HFF-Myc (cell line): ENCODE data around the gene SCFD2.
"Not testable (repeated sequence)": the region's sequence is repeated elsewhere in the genome, so short reads cannot be mapped to it uniquely, and the experiment has no call there.

Experiments used
- DNase-seq: peaks from one replicate; pipeline ENCODE4 v3.0.0-alpha.2; 2011; ENCODE audit warnings: low read depth; ENCODE audit errors: extremely low read depth
- H3K4me3 ChIP-seq: replicated peaks from 2 replicates; pipeline ENCODE4 v1.5.1; 2011; ENCODE audit warnings: low read depth, mild to moderate bottlenecking, control low read depth, low read length
- TF ChIP-seq, protein P1 (sequence below): IDR thresholded peaks from 2 replicates; pipeline ENCODE4 v1.5.1; 2012; ENCODE audit warnings: mild to moderate bottlenecking, low read depth, low read length, control low read depth; ENCODE audit errors: missing control alignments

The SCFD2 gene

DNA sequence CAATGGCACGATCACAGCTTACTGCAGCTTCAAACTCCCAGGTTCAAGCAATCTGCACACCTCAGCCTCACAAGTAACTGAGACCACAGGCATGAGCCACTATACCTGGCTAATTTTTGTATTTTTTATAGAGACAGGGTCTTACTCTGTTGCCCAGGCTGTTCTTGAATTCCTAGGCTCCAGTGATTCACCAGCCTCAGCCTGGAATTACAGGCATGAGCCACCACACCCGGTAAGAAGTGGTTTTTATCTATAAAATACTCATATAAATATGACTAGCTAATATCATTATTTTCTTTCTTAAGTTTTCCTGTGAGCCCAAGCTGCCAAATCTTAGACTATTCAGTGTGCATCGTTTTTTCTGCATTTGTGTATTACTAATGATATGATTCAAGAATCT lies 4.4 kb downstream of the SCFD2 start:
- DNase-seq: no peak
- TF ChIP-seq, protein P1, sequence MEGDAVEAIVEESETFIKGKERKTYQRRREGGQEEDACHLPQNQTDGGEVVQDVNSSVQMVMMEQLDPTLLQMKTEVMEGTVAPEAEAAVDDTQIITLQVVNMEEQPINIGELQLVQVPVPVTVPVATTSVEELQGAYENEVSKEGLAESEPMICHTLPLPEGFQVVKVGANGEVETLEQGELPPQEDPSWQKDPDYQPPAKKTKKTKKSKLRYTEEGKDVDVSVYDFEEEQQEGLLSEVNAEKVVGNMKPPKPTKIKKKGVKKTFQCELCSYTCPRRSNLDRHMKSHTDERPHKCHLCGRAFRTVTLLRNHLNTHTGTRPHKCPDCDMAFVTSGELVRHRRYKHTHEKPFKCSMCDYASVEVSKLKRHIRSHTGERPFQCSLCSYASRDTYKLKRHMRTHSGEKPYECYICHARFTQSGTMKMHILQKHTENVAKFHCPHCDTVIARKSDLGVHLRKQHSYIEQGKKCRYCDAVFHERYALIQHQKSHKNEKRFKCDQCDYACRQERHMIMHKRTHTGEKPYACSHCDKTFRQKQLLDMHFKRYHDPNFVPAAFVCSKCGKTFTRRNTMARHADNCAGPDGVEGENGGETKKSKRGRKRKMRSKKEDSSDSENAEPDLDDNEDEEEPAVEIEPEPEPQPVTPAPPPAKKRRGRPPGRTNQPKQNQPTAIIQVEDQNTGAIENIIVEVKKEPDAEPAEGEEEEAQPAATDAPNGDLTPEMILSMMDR: no peak
- peak overlapping the region; percentile 96 for H3K4me3 ChIP-seq

DNA sequence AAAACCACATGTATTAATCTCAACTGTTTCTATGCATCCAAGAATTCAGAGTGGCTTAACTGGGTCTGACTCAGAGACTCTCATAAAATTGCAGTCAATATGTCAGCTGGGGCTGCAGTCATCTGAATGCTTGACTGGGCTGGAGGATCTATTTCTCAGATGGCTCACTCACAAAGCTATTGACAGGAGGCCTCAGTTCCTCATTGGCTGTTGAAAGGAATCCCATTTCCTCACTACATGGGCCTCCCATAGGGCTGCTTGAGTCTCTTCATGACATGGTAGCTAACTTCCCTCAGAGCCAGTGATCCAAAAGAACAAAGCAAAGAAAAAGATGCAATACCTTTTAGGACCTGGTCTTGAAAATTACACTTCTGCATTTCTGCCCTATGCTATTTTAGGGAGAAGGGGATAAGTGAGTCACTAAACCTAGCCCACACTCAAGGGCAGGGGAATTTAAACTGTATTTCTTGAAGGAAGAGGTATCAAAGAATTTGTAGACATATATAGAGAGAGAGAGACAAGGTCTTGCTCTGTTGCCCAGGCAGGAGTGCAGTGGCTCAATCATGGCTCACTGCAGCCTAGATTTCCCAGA lies 9.8 kb downstream of the SCFD2 start:
- H3K4me3 ChIP-seq: no peak overlapping the region
- DNase-seq: no peak
- TF ChIP-seq, protein P1: no peak

DNA sequence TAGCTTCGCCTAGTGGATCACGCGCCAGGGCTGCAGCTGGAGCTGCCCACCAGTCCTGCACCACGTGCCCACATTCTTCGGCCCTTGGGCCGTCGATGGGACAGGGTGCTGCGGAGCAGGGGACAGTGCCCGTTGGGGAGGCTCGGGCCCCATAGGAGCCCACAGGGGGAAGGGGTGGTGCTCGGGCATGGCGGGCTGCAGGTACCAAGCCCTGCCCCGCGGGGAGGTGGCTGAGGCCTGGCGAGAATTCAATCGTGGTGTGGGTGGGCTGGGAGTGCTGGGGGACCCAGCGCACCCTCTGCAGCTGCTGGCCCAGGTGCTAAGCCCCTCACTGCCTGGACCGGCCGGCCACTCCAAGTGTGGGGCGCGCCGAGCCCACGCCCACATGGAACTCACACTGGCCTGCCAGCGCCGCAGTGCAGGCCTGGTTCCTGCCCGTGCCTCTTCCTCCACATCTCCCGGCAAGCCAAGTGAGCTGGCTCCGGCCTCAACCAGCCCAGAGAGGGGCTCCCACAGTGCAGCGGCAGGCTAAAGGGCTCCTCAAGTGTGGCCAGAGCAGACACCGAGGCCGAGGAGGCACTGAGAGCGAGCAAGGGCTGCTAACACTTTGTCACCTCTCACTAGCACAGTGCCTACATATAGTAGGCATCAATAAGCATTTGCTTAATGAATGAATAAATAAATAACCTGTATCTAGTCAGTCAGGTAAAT lies 11.7 kb downstream of the SCFD2 start:
- TF ChIP-seq, protein P1: no peak
- DNase-seq: no peak
- H3K4me3 ChIP-seq: no peak overlapping the region

DNA sequence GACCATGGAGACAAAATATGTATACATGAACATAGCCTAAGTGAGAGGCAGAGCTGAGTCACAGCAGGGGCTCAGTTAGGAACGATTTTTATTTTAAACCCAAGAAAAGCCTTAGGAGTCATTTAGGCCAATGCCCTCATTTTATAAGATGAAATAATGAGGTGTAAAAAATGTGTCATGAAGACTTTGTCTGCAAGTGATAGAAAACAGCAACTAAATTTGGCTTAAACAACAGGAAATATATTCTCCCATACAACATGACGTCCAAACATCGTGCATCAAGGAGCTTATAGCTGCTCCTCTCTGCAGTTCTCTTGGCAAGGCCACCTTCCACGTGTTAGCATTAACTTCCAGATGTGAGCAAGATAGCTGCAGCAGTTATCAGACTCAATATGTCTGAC lies 16.8 kb downstream of the SCFD2 start:
- TF ChIP-seq, protein P1: no peak
- peak; percentile 69 for DNase-seq
- H3K4me3 ChIP-seq: no peak overlapping the region

DNA sequence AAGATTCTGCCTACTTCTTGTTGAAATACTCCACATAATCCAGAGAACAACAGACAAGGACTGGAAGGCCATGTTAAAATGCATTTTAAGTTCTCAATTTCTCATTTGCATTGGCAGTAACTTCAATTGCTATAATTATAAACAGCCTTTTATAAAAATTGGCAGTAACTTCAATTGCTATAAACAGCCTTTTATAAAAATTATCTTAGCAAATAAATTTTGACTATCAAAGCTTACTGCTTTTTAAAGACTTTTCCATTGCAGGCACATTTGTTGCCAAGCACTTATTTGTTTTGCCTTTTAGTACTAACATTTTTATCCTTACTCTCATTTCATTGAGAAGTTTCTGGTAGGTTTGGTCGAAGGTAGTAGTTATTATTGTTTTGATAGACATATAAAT lies 17.8 kb downstream of the SCFD2 start:
- TF ChIP-seq, protein P1: no peak
- no peak overlapping the region for H3K4me3 ChIP-seq
- DNase-seq: no peak

DNA sequence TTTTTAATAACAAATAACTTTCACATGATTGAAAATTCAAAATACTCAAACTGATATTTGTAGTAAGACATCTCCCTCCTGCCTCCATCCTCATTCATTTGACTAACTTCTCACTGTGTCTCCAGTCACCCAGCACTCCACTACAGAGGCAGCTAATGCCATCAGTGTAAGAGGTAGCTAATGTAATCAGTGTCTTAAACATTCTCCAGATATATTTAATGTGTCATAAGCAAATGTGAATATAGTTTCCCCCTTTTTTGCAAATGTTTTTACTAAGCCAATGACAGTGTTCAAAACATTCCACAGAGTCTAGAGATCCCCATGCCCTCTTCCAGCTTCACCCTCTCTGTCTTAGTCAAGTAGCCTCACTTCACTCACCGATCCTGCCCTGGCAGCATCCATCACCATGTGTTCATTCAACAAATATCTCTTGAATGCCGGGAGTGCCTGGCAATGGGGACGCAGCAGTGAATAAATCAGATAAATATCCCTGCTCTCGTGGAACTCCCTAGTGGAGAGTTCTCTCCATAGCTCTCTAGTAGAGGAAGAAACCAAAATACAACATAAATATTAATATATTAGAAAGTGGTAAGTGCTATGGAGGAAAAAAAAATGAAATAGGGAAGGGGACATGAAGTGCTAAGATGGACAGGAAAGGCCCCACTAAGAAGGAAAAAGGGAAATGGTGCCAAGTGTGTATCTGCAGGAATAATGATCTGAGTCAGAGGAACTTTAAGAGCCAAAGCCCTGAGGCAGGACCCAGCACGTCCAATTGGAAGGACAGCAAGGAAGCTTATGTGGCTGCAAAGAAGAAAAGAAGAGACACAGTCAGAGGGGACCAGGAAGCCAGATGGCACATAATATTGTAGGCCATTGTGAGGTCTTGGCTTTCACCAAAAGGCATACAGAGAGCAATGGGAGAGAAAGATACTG lies 18.7 kb downstream of the SCFD2 start:
- TF ChIP-seq, protein P1: no peak
- no peak overlapping the region for H3K4me3 ChIP-seq
- DNase-seq: no peak

DNA sequence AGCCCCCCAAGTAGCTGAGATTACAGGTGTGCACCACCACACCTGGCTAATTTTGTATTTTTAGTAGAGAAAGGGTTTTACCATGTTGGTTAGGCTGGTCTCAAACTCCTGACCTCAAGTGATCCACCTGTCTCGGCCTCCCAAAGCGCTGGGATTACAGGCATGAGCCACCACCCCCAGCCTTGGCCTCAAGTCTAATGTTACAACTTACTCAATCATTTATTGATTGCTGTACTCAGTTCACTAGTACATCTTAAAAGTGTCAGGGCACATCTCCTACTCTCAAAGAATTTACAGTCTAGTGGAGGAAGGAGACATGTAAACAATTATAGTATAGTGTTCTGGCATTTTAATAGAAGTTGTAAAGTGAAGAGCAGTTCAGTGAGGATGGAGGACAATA lies 19.5 kb downstream of the SCFD2 start:
- not testable (repeated sequence) for H3K4me3 ChIP-seq, DNase-seq

DNA sequence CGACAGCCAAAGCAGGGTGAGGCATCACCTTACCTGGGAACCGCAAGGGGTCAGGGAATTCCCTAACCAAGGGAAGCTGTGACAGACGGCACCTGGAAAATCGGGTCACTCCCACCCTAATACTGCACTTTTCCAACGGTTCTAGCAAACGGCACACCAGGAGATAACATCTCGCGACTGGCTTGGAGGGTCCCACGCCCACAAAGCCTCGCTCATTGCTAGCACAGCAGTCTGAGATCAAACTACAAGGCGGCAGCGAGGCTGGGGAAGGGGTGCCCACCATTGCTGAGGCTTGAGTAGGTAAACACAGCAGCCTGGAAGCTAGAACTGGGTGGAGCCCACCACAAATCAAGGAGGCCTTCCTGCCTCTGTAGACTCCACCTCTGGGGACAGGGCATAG lies 25.7 kb downstream of the SCFD2 start:
- DNase-seq, H3K4me3 ChIP-seq: not testable (repeated sequence)

DNA sequence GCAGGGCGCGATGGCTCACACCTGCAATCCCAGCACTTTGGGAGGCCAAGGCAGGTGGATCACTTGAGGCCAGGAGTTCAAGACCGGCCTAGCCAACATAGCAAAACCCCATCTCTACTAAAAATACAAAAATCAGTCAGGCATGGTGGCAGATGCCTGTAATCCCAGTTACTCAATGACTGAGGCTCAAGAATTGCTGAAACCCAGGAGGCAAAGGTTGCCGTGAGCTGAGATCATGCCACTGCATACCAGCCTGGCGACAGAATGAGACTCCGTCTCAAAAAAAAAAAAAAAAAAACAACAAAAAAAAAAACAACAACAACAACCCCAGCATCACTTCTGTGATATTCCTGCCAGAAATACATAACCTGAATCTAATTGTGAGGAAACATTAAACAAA lies 30.9 kb downstream of the SCFD2 start:
- H3K4me3 ChIP-seq, DNase-seq: not testable (repeated sequence)
